MCF 10A (cell line): Measurements from ENCODE around the gene PHOX2A. TPM values are rescaled to one million over a fixed set of nuclear protein-coding genes. Genes with fewer than 3 reads are reported as not detected.

Source experiments
- BruUV-seq: library from RNA; stranded (reverse); fragments of 400-500 nt; replicated peaks from 2 replicates; lab custom pipeline; 2021; lab: Mats Ljungman, UMichigan
- CTCF ChIA-PET: fragments of 300-600 bp; sonication (Branson Sonifier 250); formaldehyde crosslinking; extraction: SDS; loops from one replicate; lab custom pipeline; 2021; ENCODE audit warnings: antibody characterized with exemption, inconsistent platforms; lab: Yijun Ruan, JAX
- POLR2A ChIA-PET: fragments of 300-600, 350-650 bp; sonication (Branson Sonifier 250); formaldehyde crosslinking; extraction: SDS; loops from one replicate; lab custom pipeline; 2020; ENCODE audit warnings: antibody characterized with exemption, inconsistent platforms; lab: Yijun Ruan, JAX
- DNase-seq: peaks from one replicate; pipeline ENCODE4 v3.0.0-alpha.2; 2018; ENCODE audit not compliant: unreplicated experiment
- H3K27ac Mint-ChIP-seq: one replicate; pipeline ENCODE4 v1.8.0; 2022; ENCODE audit warnings: mild to moderate bottlenecking, low read depth, mixed read lengths; ENCODE audit not compliant: unreplicated experiment
- H3K27me3 Mint-ChIP-seq: one replicate; pipeline ENCODE4 v1.8.0; 2022; ENCODE audit warnings: mixed read lengths; ENCODE audit not compliant: insufficient read depth, unreplicated experiment
- H3K36me3 Mint-ChIP-seq: one replicate; pipeline ENCODE4 v1.8.0; 2022; ENCODE audit warnings: mild to moderate bottlenecking, moderate library complexity, mixed read lengths; ENCODE audit not compliant: insufficient read depth, unreplicated experiment
- H3K4me1 Mint-ChIP-seq: one replicate; pipeline ENCODE4 v1.8.0; 2022; ENCODE audit warnings: mixed read lengths; ENCODE audit not compliant: insufficient read depth, unreplicated experiment
- H3K4me3 Mint-ChIP-seq: one replicate; pipeline ENCODE4 v1.8.0; 2022; ENCODE audit warnings: mild to moderate bottlenecking, moderate library complexity, mixed read lengths; ENCODE audit not compliant: unreplicated experiment
- H3K9me3 Mint-ChIP-seq: one replicate; pipeline ENCODE4 v1.8.0; 2022; ENCODE audit warnings: mixed read lengths; ENCODE audit not compliant: unreplicated experiment
- CTCF ChIP-seq: fragments of 200-600 bp; IDR thresholded peaks from one replicate; pipeline ENCODE4 v1.8.0; 2022; ENCODE audit warnings: antibody characterized with exemption, mild to moderate bottlenecking; ENCODE audit not compliant: unreplicated experiment
- intact Hi-C: fragments of 100-400 bp; cut with micrococcal nuclease; formaldehyde crosslinking; loops from 2 replicates; pipeline ENCODE4 v1.14.1; 2022
- total RNA-seq: library from RNA; stranded (reverse); gene quantifications from 2 replicates; pipeline ENCODE4 v1.2.3, GENCODE V29; 2022

The PHOX2A gene
- total RNA-seq, 1 experiment from 2014 or later, result not detected

- peaks cover 38% of the 10 kb centered on the region for H3K36me3 Mint-ChIP-seq
- no peaks in the 10 kb centered on the region for H3K27me3 Mint-ChIP-seq
- H3K4me3 Mint-ChIP-seq, result peak overlapping the region; percentile 22
- no peak overlapping the region for H3K27ac Mint-ChIP-seq
- intact Hi-C loops, result loop anchor here (2.0 to 5.0 kb wide), 2 partner anchors 215 to 262 kb away; no protein-coding TSS in a partner anchor
- POLR2A ChIA-PET, result no interaction called here
- CTCF ChIA-PET, result interaction anchor here (1.2 kb wide), 1 partner anchor 13 kb away, joined by 4 read pairs; no protein-coding TSS in a partner anchor
- no TSS peak for BruUV-seq
- peak; percentile 29 for DNase-seq
- no peaks in the 10 kb centered on the region for H3K9me3 Mint-ChIP-seq
- TF ChIP-seq CTCF, result no peak
- peaks cover 9% of the 10 kb centered on the region for H3K4me1 Mint-ChIP-seq
Measured at GRCh38 chr11:72239313-72239848, 4.6 kb downstream of the PHOX2A start.

- Mint-ChIP-seq H3K36me3 (peaks cover 44% of the 10 kb centered on the region), H3K4me1 (peaks cover 9% of the 10 kb centered on the region), H3K4me3 (no peak overlapping the region), H3K27ac (no peak overlapping the region), H3K27me3 (no peaks in the 10 kb centered on the region), H3K9me3 (no peaks in the 10 kb centered on the region)
- TSS peak; percentile 18 for BruUV-seq
- DNase-seq, result no peak
- POLR2A ChIA-PET, result interaction anchor here (0.6 to 1.0 kb wide), 3 partner anchors 13 to 214 kb away, joined by 3 to 7 read pairs (median 3); no protein-coding TSS in a partner anchor
- peak; percentile 5 for TF ChIP-seq CTCF
- intact Hi-C loops, result loop anchor here (2.0 to 5.0 kb wide), 2 partner anchors 214 to 261 kb away; no protein-coding TSS in a partner anchor
- CTCF ChIA-PET, result interaction anchor here (0.6 to 3.6 kb wide), 9 partner anchors 8 to 261 kb away, joined by 3 to 12 read pairs (median 4); no protein-coding TSS in a partner anchor
Measured at GRCh38 chr11:72238492-72239312, 5.3 kb downstream of the PHOX2A start.

GRCh38 chr11:72238040-72238450, 5.9 kb downstream of the PHOX2A start:
- Mint-ChIP-seq H3K27me3 (no peaks in the 10 kb centered on the region), H3K4me3 (no peak overlapping the region), H3K27ac (no peak overlapping the region), H3K9me3 (no peaks in the 10 kb centered on the region), H3K4me1 (peaks cover 9% of the 10 kb centered on the region), H3K36me3 (peaks cover 44% of the 10 kb centered on the region)
- intact Hi-C loops, result loop anchor here (2.0 to 5.0 kb wide), 2 partner anchors 213 to 261 kb away; no protein-coding TSS in a partner anchor
- ChIA-PET POLR2A (interaction anchor here (0.6 to 1.0 kb wide), 3 partner anchors 12 to 213 kb away, joined by 3 to 7 read pairs (median 3); no protein-coding TSS in a partner anchor), CTCF (interaction anchor here (0.6 to 3.6 kb wide), 8 partner anchors 9 to 260 kb away, joined by 3 to 12 read pairs (median 4); no protein-coding TSS in a partner anchor)
- DNase-seq, result peak; percentile 60
- BruUV-seq, result no TSS peak
- peak; percentile 60 for TF ChIP-seq CTCF
